WTC11 (cell line): ENCODE results near the gene CDKL5.

Experiments used
- ATF2 ChIP-seq: sonication (generic); formaldehyde crosslinking; IDR thresholded peaks from 2 replicates; pipeline ENCODE4 v1.8.1; 2022; ENCODE audit warnings: low read depth, missing genetic modification reagents, borderline replicate concordance
- CTCF ChIP-seq: fragments of 200-600 bp; IDR thresholded peaks from 2 replicates; pipeline ENCODE4 v1.8.0; 2022; ENCODE audit warnings: antibody characterized with exemption
- RELA ChIP-seq: sonication (generic); formaldehyde crosslinking; IDR thresholded peaks from 2 replicates; pipeline ENCODE4 v1.8.1; 2022; ENCODE audit warnings: missing genetic modification reagents, mild to moderate bottlenecking, borderline replicate concordance
- SMAD4 ChIP-seq: sonication (generic); formaldehyde crosslinking; IDR thresholded peaks from 2 replicates; pipeline ENCODE4 v1.8.0; 2022; ENCODE audit warnings: mild to moderate bottlenecking, missing genetic modification reagents
- TEAD4 ChIP-seq: sonication (generic); formaldehyde crosslinking; IDR thresholded peaks from 2 replicates; pipeline ENCODE4 v1.8.0; 2022; ENCODE audit warnings: mild to moderate bottlenecking, missing genetic modification reagents
- TF ChIP-seq, protein P1 (sequence below): sonication (generic); formaldehyde crosslinking; conservative IDR thresholded peaks from 2 replicates; pipeline ENCODE4 v1.8.1; 2022; ENCODE audit warnings: mild to moderate bottlenecking, missing genetic modification reagents

GRCh38 chrX:18465051-18465450 lies 39.6 kb downstream of the CDKL5 start:
- TF ChIP-seq CTCF (no peak), ATF2 (CRISPR knock-in tag) (no peak), TEAD4 (CRISPR knock-in tag) (no peak), SMAD4 (CRISPR knock-in tag) (no peak), RELA (CRISPR knock-in tag) (no peak)
- TF ChIP-seq, protein P1, sequence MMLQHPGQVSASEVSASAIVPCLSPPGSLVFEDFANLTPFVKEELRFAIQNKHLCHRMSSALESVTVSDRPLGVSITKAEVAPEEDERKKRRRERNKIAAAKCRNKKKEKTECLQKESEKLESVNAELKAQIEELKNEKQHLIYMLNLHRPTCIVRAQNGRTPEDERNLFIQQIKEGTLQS: no peak
